MM.1S (cell line): ENCODE data around the gene ZNF710.

Experiments used
- DNase-seq: peaks from one replicate; pipeline ENCODE4 v3.0.0-alpha.2; 2015
- H2AFZ ChIP-seq: fragments of 300-600 bp; sonication (generic); 2 replicates; pipeline ENCODE4 v1.6.0; 2016; ENCODE audit warnings: antibody characterized with exemption, low read length
- H3F3A ChIP-seq: fragments of 300-600 bp; sonication (generic); 2 replicates; pipeline ENCODE4 v1.6.1; 2016; ENCODE audit warnings: mild to moderate bottlenecking, antibody characterized with exemption, low read length, moderate library complexity, mixed read lengths; ENCODE audit not compliant: insufficient read depth
- H3K27ac ChIP-seq: fragments of 300-600 bp; sonication (generic); 2 replicates; pipeline ENCODE4 v1.5.1; 2016; ENCODE audit warnings: mild to moderate bottlenecking, low read length
- H3K27me3 ChIP-seq: fragments of 300-600 bp; sonication (generic); replicated peaks from 2 replicates; pipeline ENCODE4 v1.6.0; 2016; ENCODE audit warnings: low read length; ENCODE audit not compliant: insufficient read depth
- H3K36me3 ChIP-seq: fragments of 300-600 bp; sonication (generic); replicated peaks from 2 replicates; pipeline ENCODE4 v1.6.1; 2016; ENCODE audit warnings: mild to moderate bottlenecking, low read length, mixed read lengths; ENCODE audit not compliant: insufficient read depth
- H3K4me1 ChIP-seq: fragments of 300-600 bp; sonication (generic); 2 replicates; pipeline ENCODE4 v1.6.1; 2016; ENCODE audit warnings: low read length, mixed read lengths
- H3K4me2 ChIP-seq: fragments of 300-600 bp; sonication (generic); 2 replicates; pipeline ENCODE4 v1.6.0; 2016; ENCODE audit warnings: low read depth, low read length
- H3K4me3 ChIP-seq: fragments of 300-600 bp; sonication (generic); 2 replicates; pipeline ENCODE4 v1.5.1; 2016; ENCODE audit warnings: low read length, mixed read lengths
- H3K79me2 ChIP-seq: fragments of 300-600 bp; sonication (generic); 2 replicates; pipeline ENCODE4 v1.6.1; 2016; ENCODE audit warnings: mixed run types, low read length, mixed read lengths
- H3K9ac ChIP-seq: fragments of 300-600 bp; sonication (generic); 2 replicates; pipeline ENCODE4 v1.6.1; 2016; ENCODE audit warnings: low read length, mixed read lengths
- H3K9me2 ChIP-seq: fragments of 300-600 bp; sonication (generic); replicated peaks from 2 replicates; pipeline ENCODE4 v1.6.1; 2016; ENCODE audit warnings: mild to moderate bottlenecking, low read length, mixed read lengths; ENCODE audit not compliant: insufficient read depth
- H3K9me3 ChIP-seq: fragments of 300-600 bp; sonication (generic); replicated peaks from 2 replicates; pipeline ENCODE4 v1.6.1; 2016; ENCODE audit warnings: mild to moderate bottlenecking, low read length, mixed read lengths; ENCODE audit not compliant: insufficient read depth
- H4K20me1 ChIP-seq: fragments of 300-600 bp; sonication (generic); 2 replicates; pipeline ENCODE4 v1.6.1; 2016; ENCODE audit warnings: mild to moderate bottlenecking, low read length, moderate library complexity, mixed read lengths; ENCODE audit not compliant: insufficient read depth
- EZH2 ChIP-seq: fragments of 300-600 bp; sonication (generic); optimal IDR thresholded peaks from 2 replicates; pipeline ENCODE3; 2017; ENCODE audit warnings: low read depth, mild to moderate bottlenecking, antibody characterized with exemption, low read length, mixed read lengths
- EZH2phosphoT487 ChIP-seq: fragments of 300-600 bp; sonication (generic); IDR thresholded peaks from 2 replicates; pipeline ENCODE4 v1.6.1; 2018; ENCODE audit warnings: antibody characterized with exemption, low read length
- TF ChIP-seq, protein P1 (sequence below): fragments of 300-600 bp; sonication (generic); IDR thresholded peaks from 2 replicates; pipeline ENCODE4 v1.5.1; 2016; ENCODE audit warnings: antibody characterized with exemption, low read length, mixed read lengths

ZNF710 gene

GRCh38 chr15:90039996-90040395, 38.9 kb downstream of the ZNF710 start:
- no peaks in the 10 kb centered on the region for H3K27me3 ChIP-seq
- DNase-seq = no peak
- no peak overlapping the region for H3K27ac ChIP-seq
- no peaks in the 10 kb centered on the region for H3K9me2 ChIP-seq
- H3K4me3 ChIP-seq = no peak overlapping the region
- no peaks in the 10 kb centered on the region for H3K36me3 ChIP-seq
- H4K20me1 ChIP-seq = no peaks in the 10 kb centered on the region
- H3K4me1 ChIP-seq = peaks cover 20% of the 10 kb centered on the region
- peaks cover 5% of the 10 kb centered on the region; the same call in 1 of the 2 replicates for H3F3A ChIP-seq
- no peak overlapping the region for H2AFZ ChIP-seq
- H3K9me3 ChIP-seq = no peaks in the 10 kb centered on the region
- no peak overlapping the region for H3K9ac ChIP-seq
- no peak for TF ChIP-seq EZH2phosphoT487
- TF ChIP-seq, protein P1, sequence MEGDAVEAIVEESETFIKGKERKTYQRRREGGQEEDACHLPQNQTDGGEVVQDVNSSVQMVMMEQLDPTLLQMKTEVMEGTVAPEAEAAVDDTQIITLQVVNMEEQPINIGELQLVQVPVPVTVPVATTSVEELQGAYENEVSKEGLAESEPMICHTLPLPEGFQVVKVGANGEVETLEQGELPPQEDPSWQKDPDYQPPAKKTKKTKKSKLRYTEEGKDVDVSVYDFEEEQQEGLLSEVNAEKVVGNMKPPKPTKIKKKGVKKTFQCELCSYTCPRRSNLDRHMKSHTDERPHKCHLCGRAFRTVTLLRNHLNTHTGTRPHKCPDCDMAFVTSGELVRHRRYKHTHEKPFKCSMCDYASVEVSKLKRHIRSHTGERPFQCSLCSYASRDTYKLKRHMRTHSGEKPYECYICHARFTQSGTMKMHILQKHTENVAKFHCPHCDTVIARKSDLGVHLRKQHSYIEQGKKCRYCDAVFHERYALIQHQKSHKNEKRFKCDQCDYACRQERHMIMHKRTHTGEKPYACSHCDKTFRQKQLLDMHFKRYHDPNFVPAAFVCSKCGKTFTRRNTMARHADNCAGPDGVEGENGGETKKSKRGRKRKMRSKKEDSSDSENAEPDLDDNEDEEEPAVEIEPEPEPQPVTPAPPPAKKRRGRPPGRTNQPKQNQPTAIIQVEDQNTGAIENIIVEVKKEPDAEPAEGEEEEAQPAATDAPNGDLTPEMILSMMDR = no peak
- no peak for TF ChIP-seq EZH2
- peaks cover 91% of the 10 kb centered on the region for H3K79me2 ChIP-seq
- H3K4me2 ChIP-seq = no peak overlapping the region

DNA sequence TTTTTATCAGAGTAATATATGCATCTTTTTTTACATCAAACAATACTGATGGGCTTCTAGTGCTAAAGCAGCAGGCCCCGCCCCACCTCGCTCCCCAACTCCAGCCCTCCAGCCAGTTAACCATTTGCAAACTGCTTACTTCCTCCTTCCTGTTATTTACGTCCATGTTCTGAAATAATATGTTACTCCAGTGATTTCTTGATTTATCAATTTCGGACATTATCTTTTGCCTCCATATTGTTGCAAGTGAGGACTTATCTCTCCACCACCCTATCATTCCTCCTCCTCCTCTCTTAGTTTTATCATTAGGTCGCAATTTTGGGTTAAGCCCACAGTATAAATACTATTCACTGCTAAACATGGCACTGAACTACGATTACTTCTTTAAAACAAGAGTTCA, 39.5 kb downstream of the ZNF710 start:
- Histone ChIP-seq H3K4me3 (no peak overlapping the region), H3K4me1 (peaks cover 22% of the 10 kb centered on the region), H3F3A (no peaks in the 10 kb centered on the region), H3K27ac (no peak overlapping the region), H3K27me3 (no peaks in the 10 kb centered on the region), H3K9ac (no peak overlapping the region), H4K20me1 (no peaks in the 10 kb centered on the region), H3K36me3 (no peaks in the 10 kb centered on the region), H3K4me2 (no peak overlapping the region), H2AFZ (no peak overlapping the region), H3K9me3 (no peaks in the 10 kb centered on the region), H3K9me2 (no peaks in the 10 kb centered on the region), H3K79me2 (peaks cover 91% of the 10 kb centered on the region)
- TF ChIP-seq, protein P1 = no peak
- TF ChIP-seq EZH2 (no peak), EZH2phosphoT487 (no peak)
- DNase-seq = no peak

DNA sequence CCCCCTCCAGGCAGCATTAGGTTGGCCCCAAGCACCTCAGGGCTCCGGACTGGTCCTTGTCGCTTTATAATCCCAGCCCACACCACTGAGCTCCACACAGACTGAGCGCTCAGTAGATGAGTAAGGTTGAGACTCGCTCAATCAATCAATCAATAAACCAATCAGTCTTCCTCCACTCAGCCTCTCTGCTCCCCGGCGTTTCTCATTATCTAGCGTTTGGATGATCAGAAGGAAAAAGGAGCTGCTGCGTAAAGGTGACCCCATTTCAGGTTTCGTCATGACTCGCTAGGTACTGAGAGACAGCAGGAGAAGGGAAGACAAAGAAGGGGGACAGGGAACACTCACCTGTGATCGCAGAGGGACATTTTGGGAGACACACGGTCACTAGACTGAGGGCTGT, 41.2 kb downstream of the ZNF710 start:
- H3K9me3 ChIP-seq = no peaks in the 10 kb centered on the region
- no peak overlapping the region for H3K4me2 ChIP-seq
- no peak overlapping the region for H2AFZ ChIP-seq
- H3K79me2 ChIP-seq = peaks cover 86% of the 10 kb centered on the region
- H3K36me3 ChIP-seq = no peaks in the 10 kb centered on the region
- no peak overlapping the region for H3K4me3 ChIP-seq
- H3F3A ChIP-seq = peaks cover 17% of the 10 kb centered on the region
- no peak overlapping the region for H3K9ac ChIP-seq
- peaks cover 35% of the 10 kb centered on the region for H3K4me1 ChIP-seq
- H3K27me3 ChIP-seq = no peaks in the 10 kb centered on the region
- H4K20me1 ChIP-seq = no peaks in the 10 kb centered on the region
- H3K27ac ChIP-seq = no peak overlapping the region
- no peaks in the 10 kb centered on the region for H3K9me2 ChIP-seq
- no peak for DNase-seq
- TF ChIP-seq, protein P1 = no peak
- TF ChIP-seq EZH2 (no peak), EZH2phosphoT487 (no peak)
